Astrocyte (in vitro differentiated cells and primary cell): ENCODE measurements around the gene DLGAP1.

ENCODE experiments used
- EZH2 ChIP-seq: IDR thresholded peaks from 2 replicates; pipeline ENCODE4 v1.6.1; 2012; ENCODE audit warnings: mild to moderate bottlenecking, low read length, inconsistent platforms; ENCODE audit not compliant: insufficient read depth
- TF ChIP-seq, protein P1 (sequence below): IDR thresholded peaks from 2 replicates; pipeline ENCODE4 v1.5.1; 2011; ENCODE audit warnings: low read depth, mild to moderate bottlenecking, inconsistent platforms, low read length, moderate library complexity; ENCODE audit not compliant: insufficient read depth

DNA sequence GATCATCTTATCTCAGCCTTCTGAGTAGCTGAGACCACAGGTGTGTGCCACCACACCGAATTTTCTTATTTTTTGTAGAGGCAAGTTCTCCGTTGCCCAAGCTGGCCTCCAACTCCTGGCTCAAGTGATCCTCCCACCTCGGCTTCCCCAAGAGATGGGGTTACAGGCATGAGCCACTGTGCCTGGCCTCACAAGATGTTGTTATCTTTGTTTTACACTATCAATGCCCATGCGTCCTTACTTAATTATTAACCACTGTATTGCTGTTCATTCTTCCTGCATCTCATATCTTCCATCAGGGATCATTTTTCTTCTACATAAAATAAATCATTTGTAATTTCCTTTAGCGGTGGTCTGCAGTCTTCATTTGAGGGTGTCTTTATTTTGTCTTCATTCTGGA is 823.2 kb downstream of the DLGAP1 start:
- TF ChIP-seq, protein P1, sequence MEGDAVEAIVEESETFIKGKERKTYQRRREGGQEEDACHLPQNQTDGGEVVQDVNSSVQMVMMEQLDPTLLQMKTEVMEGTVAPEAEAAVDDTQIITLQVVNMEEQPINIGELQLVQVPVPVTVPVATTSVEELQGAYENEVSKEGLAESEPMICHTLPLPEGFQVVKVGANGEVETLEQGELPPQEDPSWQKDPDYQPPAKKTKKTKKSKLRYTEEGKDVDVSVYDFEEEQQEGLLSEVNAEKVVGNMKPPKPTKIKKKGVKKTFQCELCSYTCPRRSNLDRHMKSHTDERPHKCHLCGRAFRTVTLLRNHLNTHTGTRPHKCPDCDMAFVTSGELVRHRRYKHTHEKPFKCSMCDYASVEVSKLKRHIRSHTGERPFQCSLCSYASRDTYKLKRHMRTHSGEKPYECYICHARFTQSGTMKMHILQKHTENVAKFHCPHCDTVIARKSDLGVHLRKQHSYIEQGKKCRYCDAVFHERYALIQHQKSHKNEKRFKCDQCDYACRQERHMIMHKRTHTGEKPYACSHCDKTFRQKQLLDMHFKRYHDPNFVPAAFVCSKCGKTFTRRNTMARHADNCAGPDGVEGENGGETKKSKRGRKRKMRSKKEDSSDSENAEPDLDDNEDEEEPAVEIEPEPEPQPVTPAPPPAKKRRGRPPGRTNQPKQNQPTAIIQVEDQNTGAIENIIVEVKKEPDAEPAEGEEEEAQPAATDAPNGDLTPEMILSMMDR = no peak
- no peak for TF ChIP-seq EZH2
